ENCODE data around the gene DOK1. TPM values are rescaled to one million over a fixed set of nuclear protein-coding genes. Genes with fewer than 3 reads are reported as not detected.
"Not testable (repeated sequence)": the region's sequence is repeated elsewhere in the genome, so short reads cannot be mapped to it uniquely, and the experiment has no call there.

The DOK1 gene
- total and polyA plus RNA-seq, 2 donors from 2014 or later: 11.3 to 16.7 TPM

- FAIRE-seq (no peak), DNase-seq (no peak)
- Histone ChIP-seq H3K9me3 (ENCODE audit: control insufficient read depth in 2 of 3, insufficient read depth in 1 of 3, low read length in 3 of 3) (no peaks in the 10 kb centered on the region), H3K27ac (ENCODE audit: low read depth in 2 of 2, low read length in 2 of 2) (no peak overlapping the region), H3K27me3 (ENCODE audit: control insufficient read depth, insufficient read depth, low read length) (no peaks in the 10 kb centered on the region), H3K9ac (ENCODE audit: low read length in 3 of 3) (no peak overlapping the region), H3K36me3 (ENCODE audit: control insufficient read depth in 2 of 3, insufficient read depth in 3 of 3, low read length in 3 of 3) (no peaks in the 10 kb centered on the region), H3K4me3 (ENCODE audit: low read length in 3 of 3) (no peak overlapping the region), H3K4me1 (ENCODE audit: control insufficient read depth in 2 of 3, insufficient read depth in 2 of 3, low read depth in 1 of 3, low read length in 3 of 3) (no peaks in the 10 kb centered on the region)
- no peak for TF ChIP-seq CTCF (IDR thresholded peaks at IDR 0.05; ENCODE audit: borderline replicate concordance, extremely low read depth, insufficient read depth)
- intact Hi-C loops (cut with DNase I): no loop called here
Measured at GRCh38 chr2:74560591-74560990, 6.1 kb downstream of the DOK1 start.

GRCh38 chr2:74561022-74561421, 6.5 kb downstream of the DOK1 start:
- H3K9ac ChIP-seq (ENCODE audit: low read length in 3 of 3); FAIRE-seq; H3K27me3 ChIP-seq (ENCODE audit: control insufficient read depth, insufficient read depth, low read length); intact Hi-C loops (cut with DNase I); H3K27ac ChIP-seq (ENCODE audit: low read depth in 2 of 2, low read length in 2 of 2); H3K36me3 ChIP-seq (ENCODE audit: control insufficient read depth in 2 of 3, insufficient read depth in 3 of 3, low read length in 3 of 3); H3K4me1 ChIP-seq (ENCODE audit: control insufficient read depth in 2 of 3, insufficient read depth in 2 of 3, low read depth in 1 of 3, low read length in 3 of 3); H3K4me3 ChIP-seq (ENCODE audit: low read length in 3 of 3); DNase-seq; H3K9me3 ChIP-seq (ENCODE audit: control insufficient read depth in 2 of 3, insufficient read depth in 1 of 3, low read length in 3 of 3): not testable (repeated sequence)

GRCh38 chr2:74562126-74562775, 7.7 kb downstream of the DOK1 start:
- H3K9me3 ChIP-seq (ENCODE audit: control insufficient read depth in 2 of 3, insufficient read depth in 1 of 3, low read length in 3 of 3): no peaks in the 10 kb centered on the region
- H3K36me3 ChIP-seq (ENCODE audit: control insufficient read depth in 2 of 3, insufficient read depth in 3 of 3, low read length in 3 of 3): no peaks in the 10 kb centered on the region
- no peak overlapping the region for H3K9ac ChIP-seq (ENCODE audit: low read length in 3 of 3)
- no peak for DNase-seq
- no peaks in the 10 kb centered on the region for H3K27me3 ChIP-seq (ENCODE audit: control insufficient read depth, insufficient read depth, low read length)
- no peak overlapping the region for H3K4me3 ChIP-seq (ENCODE audit: low read length in 3 of 3)
- intact Hi-C loops (cut with DNase I): no loop called here
- H3K27ac ChIP-seq (ENCODE audit: low read depth in 2 of 2, low read length in 2 of 2): no peak overlapping the region
- TF ChIP-seq CTCF (IDR thresholded peaks at IDR 0.05; ENCODE audit: borderline replicate concordance, extremely low read depth, insufficient read depth): no peak
- no peak for FAIRE-seq
- H3K4me1 ChIP-seq (ENCODE audit: control insufficient read depth in 2 of 3, insufficient read depth in 2 of 3, low read depth in 1 of 3, low read length in 3 of 3): no peaks in the 10 kb centered on the region

DNA sequence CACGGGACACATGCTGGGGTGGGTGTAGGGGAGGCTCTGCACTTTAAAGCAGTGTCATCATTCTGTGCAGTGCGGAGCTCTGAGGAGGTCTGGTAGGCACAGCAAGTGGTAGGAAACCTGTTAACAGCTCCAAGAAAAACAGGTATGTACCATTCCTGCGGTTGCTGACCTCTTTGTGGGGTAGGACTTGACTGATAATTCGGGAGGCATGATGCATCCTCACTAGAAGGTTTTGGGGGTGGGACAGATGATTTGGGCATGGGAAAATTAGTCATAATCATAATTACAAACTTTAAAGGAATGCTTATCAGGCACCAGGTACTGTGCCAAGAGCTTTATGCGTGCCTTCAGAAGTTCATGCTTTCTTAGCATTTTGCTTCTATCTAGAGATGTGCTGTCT, 9.7 kb downstream of the DOK1 start:
- DNase-seq: no peak
- Histone ChIP-seq H3K4me1 (ENCODE audit: control insufficient read depth in 2 of 3, insufficient read depth in 2 of 3, low read depth in 1 of 3, low read length in 3 of 3) (no peaks in the 10 kb centered on the region), H3K36me3 (ENCODE audit: control insufficient read depth in 2 of 3, insufficient read depth in 3 of 3, low read length in 3 of 3) (no peaks in the 10 kb centered on the region), H3K9me3 (ENCODE audit: control insufficient read depth in 2 of 3, insufficient read depth in 1 of 3, low read length in 3 of 3) (no peaks in the 10 kb centered on the region), H3K9ac (ENCODE audit: low read length in 3 of 3) (no peak overlapping the region), H3K27me3 (ENCODE audit: control insufficient read depth, insufficient read depth, low read length) (no peaks in the 10 kb centered on the region), H3K4me3 (ENCODE audit: low read length in 3 of 3) (no peak overlapping the region), H3K27ac (ENCODE audit: low read depth in 2 of 2, low read length in 2 of 2) (no peak overlapping the region)
- no peak for FAIRE-seq
- no peak for TF ChIP-seq CTCF (IDR thresholded peaks at IDR 0.05; ENCODE audit: borderline replicate concordance, extremely low read depth, insufficient read depth)
- intact Hi-C loops (cut with DNase I): no loop called here

Data from kidney (tissue), 14 donors.